HCT116 (cell line): ENCODE measurements around the gene AVPI1. TPM values are rescaled to one million over a fixed set of nuclear protein-coding genes. Genes with fewer than 3 reads are reported as not detected.

Source experiments
- ATAC-seq: fragments of 200-7000 bp; cut with Tn5 transposase; 2 replicates; pipeline ENCODE4 v1.9.1; 2020; ENCODE audit warnings: mild to moderate bottlenecking, moderate library complexity
- BruUV-seq: library from RNA; stranded (reverse); fragments of 400-500 nt; replicated peaks from 2 replicates; lab custom pipeline; 2021; lab: Mats Ljungman, UMichigan
- CTCF ChIA-PET: fragments of 300-600 bp; sonication (Branson Sonifier 250); formaldehyde crosslinking; loops from one replicate; lab custom pipeline; 2021; ENCODE audit warnings: antibody characterized with exemption; lab: Charles Lee
- POLR2A ChIA-PET: fragments of 300-600, 350-600 bp; sonication (Branson Sonifier 250); formaldehyde crosslinking; loops from one replicate; lab custom pipeline; 2021; ENCODE audit warnings: antibody characterized with exemption; lab: Charles Lee
- RAD21 ChIA-PET, 2 experiments: fragments of 300-600 bp; sonication (Branson Sonifier 250); formaldehyde crosslinking; loops; one replicate each; lab custom pipeline; 2023; ENCODE audit warnings: low total read pairs in 2 of 2; ENCODE audit not compliant: uncharacterized antibody in 2 of 2, unreplicated experiment in 2 of 2, low non-redundant PET in 1 of 2; lab: Charles Lee
- DNase-seq: peaks from one replicate; pipeline ENCODE4 v3.0.0-alpha.2; 2010; ENCODE audit warnings: low read depth, low spot score
- H2AFZ ChIP-seq: fragments of 200-600 bp; shearing (Covaris generic), sonication (generic); 2 replicates; pipeline ENCODE4 v1.6.1; 2017; ENCODE audit warnings: low read depth, mixed run types, mixed read lengths, antibody characterized with exemption, low read length; ENCODE audit not compliant: poor library complexity, severe bottlenecking
- H3K27ac ChIP-seq: 2 replicates; pipeline ENCODE4 v1.5.1; 2012; ENCODE audit warnings: low read depth, low read length
- H3K27me3 ChIP-seq: fragments of 200-600 bp; sonication (generic); 2 replicates; pipeline ENCODE4 v1.6.1; 2016; ENCODE audit warnings: mixed run types, low read length, mixed read lengths; ENCODE audit not compliant: insufficient read depth
- H3K36me3 ChIP-seq, 2 experiments: fragments of 200-500 bp in 1 of 2; fragments of 200-600 bp in 1 of 2; sonication (Bioruptor generic) in 1 of 2; sonication (generic) in 1 of 2; 2 replicates each; pipeline versions ENCODE4 v1.5.1 to v1.6.1; 2014 to 2016; ENCODE audit warnings: low read length in 2 of 2, inconsistent platforms in 1 of 2, mixed read lengths in 1 of 2, mixed run types in 1 of 2; ENCODE audit not compliant: insufficient read depth in 2 of 2, control insufficient read depth in 1 of 2
- H3K4me1 ChIP-seq, 2 experiments: fragments of 200-600 bp in 1 of 2; sonication (generic) in 1 of 2; 2 replicates each; pipeline versions ENCODE4 v1.5.1 to v1.6.1; 2012 to 2017; ENCODE audit warnings: low read length in 2 of 2, inconsistent platforms in 1 of 2, mild to moderate bottlenecking in 1 of 2, mixed read lengths in 1 of 2, mixed run types in 1 of 2, moderate library complexity in 1 of 2; ENCODE audit not compliant: insufficient read depth in 2 of 2, control insufficient read depth in 1 of 2
- H3K4me2 ChIP-seq: fragments of 200-600 bp; sonication (generic); 2 replicates; pipeline ENCODE4 v1.6.1; 2017; ENCODE audit warnings: mixed run types, low read length, mixed read lengths
- H3K4me3 ChIP-seq, 2 experiments: fragments of 200-600 bp in 1 of 2; sonication (generic) in 1 of 2; replicated peaks in 1 of 2; 2 replicates each; pipeline ENCODE4 v1.5.1; 2011 to 2016; ENCODE audit warnings: low read length in 2 of 2, control low read depth in 1 of 2, low read depth in 1 of 2, mild to moderate bottlenecking in 1 of 2, mixed read lengths in 1 of 2, mixed run types in 1 of 2
- H3K79me2 ChIP-seq: fragments of 200-600 bp; sonication (generic); 2 replicates; pipeline ENCODE4 v1.6.1; 2017; ENCODE audit warnings: mild to moderate bottlenecking, mixed run types, low read length, moderate library complexity, mixed read lengths; ENCODE audit not compliant: insufficient read depth
- H3K9ac ChIP-seq: fragments of 200-600 bp; sonication (generic); 2 replicates; pipeline ENCODE4 v1.6.1; 2016; ENCODE audit warnings: low read length, mixed read lengths
- H3K9me2 ChIP-seq: fragments of 200-600 bp; sonication (generic), shearing (Covaris generic); 2 replicates; pipeline ENCODE4 v1.6.1; 2017; ENCODE audit warnings: mixed run types, mild to moderate bottlenecking, moderate library complexity; ENCODE audit not compliant: insufficient read depth
- H3K9me3 ChIP-seq, 2 experiments: fragments of 200-500 bp in 1 of 2; fragments of 200-600 bp in 1 of 2; sonication (Bioruptor generic) in 1 of 2; sonication (generic) in 1 of 2; 2 replicates each; pipeline ENCODE4 v1.6.1; 2014 to 2017; ENCODE audit warnings: low read length in 2 of 2, mixed read lengths in 2 of 2, inconsistent platforms in 1 of 2, low read depth in 1 of 2, mild to moderate bottlenecking in 1 of 2, mixed run types in 1 of 2, moderate library complexity in 1 of 2; ENCODE audit not compliant: control insufficient read depth in 1 of 2, insufficient read depth in 1 of 2
- H4K20me1 ChIP-seq: fragments of 200-600 bp; sonication (generic), shearing (Covaris generic); 2 replicates; pipeline ENCODE4 v1.6.1; 2017; ENCODE audit warnings: mixed run types, mild to moderate bottlenecking, moderate library complexity; ENCODE audit not compliant: insufficient read depth
- CEBPB ChIP-seq: IDR thresholded peaks from 2 replicates; pipeline ENCODE4 v1.6.1; 2012; ENCODE audit warnings: low read depth
- ELF1 ChIP-seq: IDR thresholded peaks from 2 replicates; pipeline ENCODE4 v1.6.1; 2012; ENCODE audit warnings: low read depth, borderline replicate concordance
- EZH2 ChIP-seq: fragments of 200-600 bp; sonication (generic); IDR thresholded peaks from 2 replicates; pipeline ENCODE4 v1.6.1; 2017; ENCODE audit warnings: antibody characterized with exemption, mixed run types
- FOSL1 ChIP-seq: IDR thresholded peaks from 2 replicates; pipeline ENCODE4 v1.6.1; 2012; ENCODE audit warnings: low read depth
- POLR2A ChIP-seq: IDR thresholded peaks from 2 replicates; pipeline ENCODE4 v1.7.0; 2011; ENCODE audit warnings: borderline replicate concordance; ENCODE audit not compliant: insufficient read depth, insufficient read length; ENCODE audit errors: extremely low read depth
- POLR2AphosphoS5 ChIP-seq: IDR thresholded peaks from 2 replicates; pipeline ENCODE4 v1.6.1; 2011; ENCODE audit warnings: mild to moderate bottlenecking, low read depth, low read length, moderate library complexity
- TCF7L2 ChIP-seq: IDR thresholded peaks from 2 replicates; pipeline ENCODE4 v1.7.0; 2011; ENCODE audit warnings: borderline replicate concordance, inconsistent platforms; ENCODE audit not compliant: insufficient read depth, insufficient read length; ENCODE audit errors: extremely low read depth
- YY1 ChIP-seq: IDR thresholded peaks from 2 replicates; pipeline ENCODE4 v1.6.1; 2011; ENCODE audit warnings: low read length, low read depth, moderate library complexity, mild to moderate bottlenecking; ENCODE audit not compliant: insufficient replicate concordance; ENCODE audit errors: extremely low read depth
- ZFX ChIP-seq: fragments of 450-650 bp; IDR thresholded peaks from 2 replicates; pipeline ENCODE4 v1.6.1; 2017
- intact Hi-C: fragments of 100-400 bp; cut with micrococcal nuclease; formaldehyde crosslinking; loops from 2 replicates; pipeline ENCODE4 v1.10.0; 2022
- total RNA-seq: library from RNA; stranded (reverse); gene quantifications from one replicate; pipeline ENCODE4 v1.2.1, GENCODE V29; 2021; ENCODE audit not compliant: unreplicated experiment
- TF ChIP-seq, protein P1 (sequence below): IDR thresholded peaks from 2 replicates; pipeline ENCODE4 v1.6.1; 2011; ENCODE audit warnings: mild to moderate bottlenecking, low read length, moderate library complexity; ENCODE audit not compliant: insufficient replicate concordance; ENCODE audit errors: extremely low read depth
- TF ChIP-seq, protein P2 (sequence below): IDR thresholded peaks from 2 replicates; pipeline ENCODE4 v1.6.1; 2012
- TF ChIP-seq, protein P3 (sequence below): IDR thresholded peaks from 2 replicates; pipeline ENCODE4 v1.6.1; 2012; ENCODE audit warnings: low read depth
- TF ChIP-seq, protein P4 (sequence below), 3 experiments: fragments of 200-600 bp in 1 of 3; sonication (generic) in 1 of 3; IDR thresholded peaks in 2 of 3; conservative IDR thresholded peaks in 1 of 3; 2 replicates each; pipeline ENCODE4 v1.5.1; 2012 to 2017; ENCODE audit warnings: low read depth in 2 of 3, low read length in 2 of 3, antibody characterized with exemption in 1 of 3, borderline replicate concordance in 1 of 3, control low read depth in 1 of 3, mild to moderate bottlenecking in 1 of 3, mixed read lengths in 1 of 3, mixed run types in 1 of 3, moderate library complexity in 1 of 3; ENCODE audit not compliant: insufficient read depth in 1 of 3

AVPI1 gene
- total RNA-seq, 1 experiment from 2014 or later, result 26.7 TPM

DNA sequence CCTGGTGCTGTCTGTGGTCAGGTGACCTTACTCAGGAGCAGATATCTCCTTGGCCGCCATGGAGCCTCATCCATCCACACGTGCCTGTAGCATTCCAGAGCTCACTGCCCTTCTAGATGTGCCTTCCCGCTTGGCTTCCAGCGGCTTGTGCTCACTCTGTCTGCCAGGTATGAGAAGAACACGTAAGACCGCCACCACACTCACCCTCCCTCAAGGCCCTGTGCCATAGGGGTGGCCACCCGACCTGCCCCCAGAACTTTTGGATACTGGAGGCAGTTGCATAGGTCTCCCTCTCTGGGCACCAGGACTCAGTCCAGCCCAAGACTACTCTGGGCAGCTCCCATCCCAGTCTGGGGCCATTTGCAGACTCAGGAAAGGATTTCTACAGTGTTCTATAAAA is 30.6 kb upstream of the AVPI1 start:
- BruUV-seq, result no TSS peak
- peaks cover 37 to 51% of the 10 kb centered on the region in 2 experiments for H3K4me1 ChIP-seq
- intact Hi-C loops, result no loop called here
- H3K4me3 ChIP-seq, result no peak overlapping the region
- no peaks in the 10 kb centered on the region for H3K9me2 ChIP-seq
- H3K9ac ChIP-seq, result no peak overlapping the region
- ChIA-PET RAD21 (no interaction called here), POLR2A (no interaction called here), CTCF (interaction anchor here (1.1 to 1.8 kb wide), 3 partner anchors 8 to 183 kb away, joined by 3 to 10 read pairs (median 3); no protein-coding TSS in a partner anchor)
- peaks cover 0 to 12% of the 10 kb centered on the region in 2 experiments; a peak in 2 of 4 replicates for H3K36me3 ChIP-seq
- H4K20me1 ChIP-seq, result no peaks in the 10 kb centered on the region
- no peaks in the 10 kb centered on the region for H3K27me3 ChIP-seq
- no peak for DNase-seq
- peak overlapping the region; percentile 77; the same call in 1 of the 2 replicates for H3K27ac ChIP-seq
- TF ChIP-seq YY1 (no peak), EZH2 (no peak), TCF7L2 (no peak), ZFX (no peak), POLR2AphosphoS5 (no peak), CEBPB (no peak), POLR2A (no peak), FOSL1 (no peak), ELF1 (no peak)
- TF ChIP-seq, protein P1, sequence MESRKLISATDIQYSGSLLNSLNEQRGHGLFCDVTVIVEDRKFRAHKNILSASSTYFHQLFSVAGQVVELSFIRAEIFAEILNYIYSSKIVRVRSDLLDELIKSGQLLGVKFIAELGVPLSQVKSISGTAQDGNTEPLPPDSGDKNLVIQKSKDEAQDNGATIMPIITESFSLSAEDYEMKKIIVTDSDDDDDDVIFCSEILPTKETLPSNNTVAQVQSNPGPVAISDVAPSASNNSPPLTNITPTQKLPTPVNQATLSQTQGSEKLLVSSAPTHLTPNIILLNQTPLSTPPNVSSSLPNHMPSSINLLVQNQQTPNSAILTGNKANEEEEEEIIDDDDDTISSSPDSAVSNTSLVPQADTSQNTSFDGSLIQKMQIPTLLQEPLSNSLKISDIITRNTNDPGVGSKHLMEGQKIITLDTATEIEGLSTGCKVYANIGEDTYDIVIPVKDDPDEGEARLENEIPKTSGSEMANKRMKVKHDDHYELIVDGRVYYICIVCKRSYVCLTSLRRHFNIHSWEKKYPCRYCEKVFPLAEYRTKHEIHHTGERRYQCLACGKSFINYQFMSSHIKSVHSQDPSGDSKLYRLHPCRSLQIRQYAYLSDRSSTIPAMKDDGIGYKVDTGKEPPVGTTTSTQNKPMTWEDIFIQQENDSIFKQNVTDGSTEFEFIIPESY, result no peak
- TF ChIP-seq, protein P2, sequence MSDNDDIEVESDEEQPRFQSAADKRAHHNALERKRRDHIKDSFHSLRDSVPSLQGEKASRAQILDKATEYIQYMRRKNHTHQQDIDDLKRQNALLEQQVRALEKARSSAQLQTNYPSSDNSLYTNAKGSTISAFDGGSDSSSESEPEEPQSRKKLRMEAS, result no peak
- TF ChIP-seq, protein P3, sequence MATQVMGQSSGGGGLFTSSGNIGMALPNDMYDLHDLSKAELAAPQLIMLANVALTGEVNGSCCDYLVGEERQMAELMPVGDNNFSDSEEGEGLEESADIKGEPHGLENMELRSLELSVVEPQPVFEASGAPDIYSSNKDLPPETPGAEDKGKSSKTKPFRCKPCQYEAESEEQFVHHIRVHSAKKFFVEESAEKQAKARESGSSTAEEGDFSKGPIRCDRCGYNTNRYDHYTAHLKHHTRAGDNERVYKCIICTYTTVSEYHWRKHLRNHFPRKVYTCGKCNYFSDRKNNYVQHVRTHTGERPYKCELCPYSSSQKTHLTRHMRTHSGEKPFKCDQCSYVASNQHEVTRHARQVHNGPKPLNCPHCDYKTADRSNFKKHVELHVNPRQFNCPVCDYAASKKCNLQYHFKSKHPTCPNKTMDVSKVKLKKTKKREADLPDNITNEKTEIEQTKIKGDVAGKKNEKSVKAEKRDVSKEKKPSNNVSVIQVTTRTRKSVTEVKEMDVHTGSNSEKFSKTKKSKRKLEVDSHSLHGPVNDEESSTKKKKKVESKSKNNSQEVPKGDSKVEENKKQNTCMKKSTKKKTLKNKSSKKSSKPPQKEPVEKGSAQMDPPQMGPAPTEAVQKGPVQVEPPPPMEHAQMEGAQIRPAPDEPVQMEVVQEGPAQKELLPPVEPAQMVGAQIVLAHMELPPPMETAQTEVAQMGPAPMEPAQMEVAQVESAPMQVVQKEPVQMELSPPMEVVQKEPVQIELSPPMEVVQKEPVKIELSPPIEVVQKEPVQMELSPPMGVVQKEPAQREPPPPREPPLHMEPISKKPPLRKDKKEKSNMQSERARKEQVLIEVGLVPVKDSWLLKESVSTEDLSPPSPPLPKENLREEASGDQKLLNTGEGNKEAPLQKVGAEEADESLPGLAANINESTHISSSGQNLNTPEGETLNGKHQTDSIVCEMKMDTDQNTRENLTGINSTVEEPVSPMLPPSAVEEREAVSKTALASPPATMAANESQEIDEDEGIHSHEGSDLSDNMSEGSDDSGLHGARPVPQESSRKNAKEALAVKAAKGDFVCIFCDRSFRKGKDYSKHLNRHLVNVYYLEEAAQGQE, result no peak
- TF ChIP-seq, protein P4, sequence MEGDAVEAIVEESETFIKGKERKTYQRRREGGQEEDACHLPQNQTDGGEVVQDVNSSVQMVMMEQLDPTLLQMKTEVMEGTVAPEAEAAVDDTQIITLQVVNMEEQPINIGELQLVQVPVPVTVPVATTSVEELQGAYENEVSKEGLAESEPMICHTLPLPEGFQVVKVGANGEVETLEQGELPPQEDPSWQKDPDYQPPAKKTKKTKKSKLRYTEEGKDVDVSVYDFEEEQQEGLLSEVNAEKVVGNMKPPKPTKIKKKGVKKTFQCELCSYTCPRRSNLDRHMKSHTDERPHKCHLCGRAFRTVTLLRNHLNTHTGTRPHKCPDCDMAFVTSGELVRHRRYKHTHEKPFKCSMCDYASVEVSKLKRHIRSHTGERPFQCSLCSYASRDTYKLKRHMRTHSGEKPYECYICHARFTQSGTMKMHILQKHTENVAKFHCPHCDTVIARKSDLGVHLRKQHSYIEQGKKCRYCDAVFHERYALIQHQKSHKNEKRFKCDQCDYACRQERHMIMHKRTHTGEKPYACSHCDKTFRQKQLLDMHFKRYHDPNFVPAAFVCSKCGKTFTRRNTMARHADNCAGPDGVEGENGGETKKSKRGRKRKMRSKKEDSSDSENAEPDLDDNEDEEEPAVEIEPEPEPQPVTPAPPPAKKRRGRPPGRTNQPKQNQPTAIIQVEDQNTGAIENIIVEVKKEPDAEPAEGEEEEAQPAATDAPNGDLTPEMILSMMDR (IDR thresholded peaks at IDR 0.05 in 2 of 3, conservative IDR thresholded peaks at IDR 0.05 in 1 of 3; ENCODE audit: borderline replicate concordance in 1 of 3, insufficient read depth in 1 of 3, low read depth in 2 of 3, low read length in 2 of 3), result no peak
- TF ChIP-seq, all 23 proteins: peak for 0
- Histone ChIP-seq H3K79me2 (peaks cover 26% of the 10 kb centered on the region; the same call in 1 of the 2 replicates), H3K4me2 (peak overlapping the region; percentile 75), H2AFZ (no peak overlapping the region), H3K9me3 (no peaks in the 10 kb centered on the region)
- ATAC-seq, result no peak
